GOT3 (cell line): ENCODE data around the gene TRIM15.
"Not testable (repeated sequence)": the region's sequence is repeated elsewhere in the genome, so short reads cannot be mapped to it uniquely, and the experiment has no call there.

Source experiments
- DNase-seq: peaks from one replicate; lab custom pipeline; 2025; ENCODE audit warnings: mixed read lengths; lab: John Stamatoyannopoulos, UW

TRIM15 gene

DNA sequence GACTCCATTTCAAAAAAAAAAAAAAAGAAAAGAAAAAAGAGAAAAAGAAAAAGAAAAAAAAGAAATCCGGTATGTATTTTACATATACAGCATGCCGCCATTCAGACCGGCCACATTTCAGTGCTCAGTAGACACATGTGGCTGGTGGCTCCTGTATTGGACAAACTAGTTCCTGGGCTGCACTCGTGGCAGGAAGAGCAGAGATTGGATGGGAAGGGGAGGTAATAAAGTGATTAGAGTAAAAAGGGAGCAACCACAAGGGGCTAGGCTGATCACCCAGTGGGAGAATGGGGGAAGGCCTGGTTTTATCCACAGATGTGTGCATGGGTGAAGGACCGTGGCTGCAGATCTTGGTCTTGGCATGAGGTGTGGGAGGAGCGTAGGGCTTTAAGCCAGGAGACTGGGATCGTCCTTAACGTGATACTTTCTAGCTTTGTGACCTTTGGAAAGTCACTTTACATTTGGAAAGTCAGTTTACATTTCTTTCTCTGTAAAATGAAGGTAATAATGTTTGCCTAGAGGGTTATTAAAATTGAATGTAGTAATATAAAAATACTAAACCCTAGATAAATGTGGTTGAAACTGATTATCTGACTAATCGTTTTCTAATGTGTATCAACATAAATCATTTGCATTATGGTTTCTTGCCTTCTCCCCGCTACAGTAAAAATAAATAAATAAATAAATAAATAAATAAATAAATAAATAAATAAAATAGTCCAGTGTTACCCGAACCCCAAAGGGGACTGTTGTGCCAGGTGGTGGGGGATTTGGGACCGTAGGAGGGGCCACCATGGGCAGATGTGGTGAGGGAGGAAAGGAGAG is 869 bp upstream of the TRIM15 start:
- DNase-seq: no peak

DNA sequence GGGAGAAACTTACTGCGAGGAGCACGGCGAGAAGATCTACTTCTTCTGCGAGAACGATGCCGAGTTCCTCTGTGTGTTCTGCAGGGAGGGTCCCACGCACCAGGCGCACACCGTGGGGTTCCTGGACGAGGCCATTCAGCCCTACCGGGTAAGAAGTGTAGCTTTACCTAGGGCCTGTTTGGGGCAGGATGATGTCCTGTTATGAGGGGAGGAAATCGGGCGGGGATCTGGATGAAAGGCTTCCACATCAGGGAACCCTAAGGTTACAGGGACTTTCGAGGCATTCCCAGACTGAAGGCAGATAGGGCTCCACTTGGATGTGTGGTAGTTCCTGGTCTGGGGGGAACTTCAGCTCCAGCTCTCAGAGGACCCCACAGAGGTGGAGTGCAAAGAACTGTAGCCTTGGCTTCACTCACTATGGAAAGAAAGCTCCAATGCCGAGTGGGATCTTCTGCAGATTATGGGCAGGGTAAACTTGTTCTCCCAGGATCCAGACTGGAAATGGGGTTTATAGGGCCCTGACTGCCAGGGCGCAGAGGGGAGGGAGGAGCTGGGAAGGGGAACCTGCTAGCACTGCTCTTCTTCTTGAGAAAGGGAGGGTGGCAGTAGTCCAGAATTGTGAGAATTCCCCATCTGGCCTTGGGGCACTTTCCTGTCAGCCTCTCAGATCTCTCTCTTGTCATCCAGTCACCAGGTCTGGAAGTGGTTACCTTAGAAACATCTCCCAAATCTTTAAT is 740 bp downstream of the TRIM15 start:
- no peak for DNase-seq

DNA sequence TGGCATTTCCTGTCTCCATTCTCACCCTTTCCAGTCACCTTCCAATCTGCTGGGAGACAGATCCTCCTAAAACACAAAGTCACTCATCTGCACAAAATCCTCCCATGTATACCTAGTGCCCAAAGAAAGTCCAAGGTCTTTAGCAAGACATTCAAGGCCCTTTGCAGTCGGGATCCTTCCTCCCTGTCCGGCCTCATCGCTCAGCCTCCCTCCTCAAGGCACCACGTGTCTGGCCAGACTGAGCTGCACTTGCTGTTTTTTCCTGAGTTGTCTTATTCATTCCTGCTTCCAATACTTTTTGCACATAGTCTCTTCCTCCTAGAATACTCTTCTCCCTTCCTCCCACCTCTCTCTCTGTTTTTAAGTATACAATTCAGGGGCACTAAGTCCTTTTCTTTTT is 1.4 kb downstream of the TRIM15 start:
- no peak for DNase-seq

- DNase-seq: not testable (repeated sequence)
Measured at GRCh38 chr6:30165238-30165637, 1.9 kb downstream of the TRIM15 start.

DNA sequence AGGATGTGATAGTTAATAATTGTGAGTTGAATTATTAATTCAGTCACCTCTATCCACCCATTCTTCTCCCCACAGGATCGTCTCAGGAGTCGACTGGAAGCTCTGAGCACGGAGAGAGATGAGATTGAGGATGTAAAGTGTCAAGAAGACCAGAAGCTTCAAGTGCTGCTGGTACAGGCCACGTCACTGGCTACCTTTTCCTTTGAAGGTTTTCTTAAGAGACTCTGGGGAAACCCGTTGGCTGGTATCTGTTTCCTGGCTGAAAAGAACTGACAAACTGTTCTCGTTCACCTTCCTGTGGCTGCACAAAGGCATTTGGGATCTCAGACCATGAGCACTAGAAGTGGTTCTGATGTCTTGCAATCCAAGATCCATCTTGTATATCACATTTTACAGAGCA is 3.8 kb downstream of the TRIM15 start:
- DNase-seq: no peak

DNA sequence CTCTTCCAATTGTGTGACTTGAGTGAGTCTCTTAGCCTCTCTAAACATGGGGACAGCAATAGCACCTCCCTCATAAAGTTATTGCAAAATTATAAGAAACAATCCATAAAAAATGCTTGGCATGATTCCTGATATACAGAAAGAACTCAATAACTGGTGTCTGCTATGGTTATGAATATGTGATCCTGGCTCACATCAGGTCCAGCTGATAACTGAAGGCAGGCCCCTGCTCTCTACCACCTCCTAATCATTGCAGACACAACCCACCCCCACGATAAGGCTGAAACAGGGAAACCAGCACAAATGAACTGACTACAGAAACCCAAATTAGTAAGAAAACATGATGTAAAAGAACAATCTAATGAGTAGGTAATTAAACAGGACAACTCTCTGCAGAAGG is 5.4 kb downstream of the TRIM15 start:
- no peak for DNase-seq

DNA sequence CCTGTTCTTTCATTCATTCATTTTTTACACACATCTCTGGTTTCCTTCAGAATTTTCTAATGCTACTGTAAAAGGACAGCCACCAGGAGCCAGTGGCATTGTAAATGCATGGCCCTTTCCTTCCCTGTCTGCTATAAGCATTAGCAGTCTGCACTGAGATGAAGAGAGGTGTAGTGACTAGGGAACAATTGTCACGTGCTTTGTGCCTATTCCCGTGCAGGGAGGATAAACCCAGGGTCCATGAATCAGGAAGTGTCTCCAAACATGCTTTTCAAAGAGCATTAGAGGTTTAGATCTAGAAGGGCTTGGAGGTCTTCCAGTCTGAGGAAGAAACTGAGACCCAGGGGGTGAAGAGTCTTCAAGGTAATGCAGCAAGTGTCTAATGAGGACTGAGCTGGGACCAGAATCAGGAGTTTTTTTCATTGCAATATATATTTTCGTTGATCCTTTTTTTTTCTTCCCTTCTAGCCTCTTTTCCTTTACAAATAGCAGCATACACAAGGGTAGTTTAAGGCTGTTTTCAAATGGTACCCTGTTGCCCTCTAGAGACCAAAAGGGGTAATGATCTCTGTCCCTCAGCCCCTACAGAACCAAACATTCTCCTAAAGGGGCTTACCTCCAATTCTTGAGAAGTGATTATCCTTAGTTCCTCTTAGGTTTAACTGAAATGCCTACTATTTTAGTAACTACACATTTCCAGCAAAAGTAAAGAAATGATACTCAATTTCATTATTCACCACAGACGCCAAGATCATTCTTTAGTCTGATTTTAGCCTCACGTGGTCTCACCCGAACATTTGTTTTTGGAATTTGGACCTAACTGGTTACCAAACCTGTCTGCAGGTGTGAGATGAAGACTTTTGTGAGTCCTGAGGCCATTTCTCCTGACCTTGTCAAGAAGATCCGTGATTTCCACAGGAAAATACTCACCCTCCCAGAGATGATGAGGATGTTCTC is 6.6 kb downstream of the TRIM15 start:
- no peak for DNase-seq

- no peak for DNase-seq
Measured at GRCh38 chr6:30171677-30172471, 8.5 kb downstream of the TRIM15 start.

DNA sequence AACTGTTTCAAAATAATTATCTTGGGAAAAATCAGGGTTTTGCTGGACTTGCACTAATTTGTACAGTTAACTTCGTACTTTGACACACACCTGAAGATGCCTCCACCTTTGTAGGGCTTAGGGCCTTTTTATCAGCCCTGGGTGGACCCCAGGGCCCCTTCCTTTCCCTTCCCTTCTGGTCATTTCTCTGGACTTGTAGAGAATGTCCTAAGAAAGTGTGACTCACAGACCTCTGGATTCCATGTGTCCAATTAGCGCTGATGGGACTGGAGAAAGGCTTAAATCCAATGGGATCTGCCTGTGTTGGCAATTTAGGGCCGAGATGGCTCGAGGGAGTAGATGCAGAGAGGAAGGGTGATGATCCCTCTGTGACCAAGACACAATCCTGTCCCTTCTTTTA is 9.3 kb downstream of the TRIM15 start:
- no peak for DNase-seq

GRCh38 chr6:30175765-30176164 is 12.4 kb downstream of the TRIM15 start:
- DNase-seq: no peak

- DNase-seq: no peak
Measured at GRCh38 chr6:30178837-30179236, 15.5 kb downstream of the TRIM15 start.

DNA sequence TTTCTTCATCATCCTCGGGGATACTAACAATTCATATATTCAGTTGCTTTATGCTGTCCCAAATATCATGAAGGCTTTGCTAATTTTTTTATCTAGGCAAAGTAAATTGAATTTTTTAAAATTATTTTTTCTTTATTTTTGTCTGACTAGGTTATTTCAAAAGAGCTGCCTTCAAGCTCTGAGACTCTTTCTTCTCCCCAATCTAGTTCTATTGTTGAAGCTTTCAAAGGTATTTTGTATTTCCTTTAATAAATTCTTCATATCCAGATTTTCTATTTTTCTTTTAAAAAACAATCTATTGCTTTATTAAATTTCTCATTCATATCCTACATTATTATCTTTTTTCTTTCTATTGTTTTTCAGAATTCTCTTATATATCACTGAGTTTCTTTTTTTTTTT is 16.8 kb downstream of the TRIM15 start:
- no peak for DNase-seq

GRCh38 chr6:30184417-30185031 is 21.2 kb downstream of the TRIM15 start:
- DNase-seq: no peak

DNA sequence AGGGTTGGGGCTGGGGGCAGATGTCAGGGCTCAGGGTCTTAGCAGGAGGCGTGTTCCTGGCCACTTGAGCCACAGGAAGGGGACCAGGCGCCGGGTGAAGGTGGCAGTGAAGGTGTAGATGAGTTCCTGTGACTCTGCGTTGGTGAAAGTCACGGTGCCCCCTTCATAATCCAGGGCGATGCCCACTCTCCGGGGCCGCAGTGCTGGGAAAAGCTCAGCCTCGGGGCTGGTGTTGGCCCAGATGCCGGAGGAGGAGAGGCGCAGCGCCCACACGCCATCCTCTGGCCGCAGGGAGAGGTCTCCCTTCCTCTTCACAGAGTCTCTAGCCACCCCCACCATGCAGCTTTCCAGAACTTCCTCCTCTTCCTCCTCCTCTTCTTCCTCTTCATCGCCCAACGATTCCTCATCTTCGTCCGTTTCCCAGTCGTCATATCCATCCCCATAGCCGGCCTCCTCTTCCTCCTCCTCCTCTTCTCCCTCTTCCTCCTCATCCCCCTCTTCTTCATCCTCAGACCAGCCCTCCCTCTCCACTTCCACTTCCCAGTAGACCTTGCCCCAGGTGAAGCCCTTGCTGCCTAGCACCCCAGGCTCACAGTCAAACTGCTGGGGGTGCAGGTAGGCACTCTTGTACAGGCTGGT is 22.6 kb downstream of the TRIM15 start:
- no peak for DNase-seq

DNA sequence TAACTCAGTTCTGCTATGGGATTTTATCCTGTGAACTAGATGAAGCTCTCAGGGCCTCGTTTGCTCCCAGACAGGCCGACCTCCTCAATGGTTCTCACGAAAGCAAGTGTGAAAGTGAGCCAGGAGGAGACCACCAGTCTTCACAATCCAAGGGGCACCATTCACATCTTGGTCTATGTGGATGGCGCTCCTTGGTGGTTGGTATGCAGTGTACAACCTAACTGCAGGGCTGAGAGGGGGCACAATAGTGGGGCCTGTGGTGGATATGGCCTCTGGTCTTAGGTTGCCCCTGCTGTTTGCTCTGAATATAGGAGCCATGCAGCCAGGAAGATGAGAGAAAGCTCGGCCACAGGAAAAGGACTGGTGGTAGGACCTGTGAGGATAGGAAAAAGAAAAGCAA is 25.2 kb downstream of the TRIM15 start:
- DNase-seq: no peak

DNA sequence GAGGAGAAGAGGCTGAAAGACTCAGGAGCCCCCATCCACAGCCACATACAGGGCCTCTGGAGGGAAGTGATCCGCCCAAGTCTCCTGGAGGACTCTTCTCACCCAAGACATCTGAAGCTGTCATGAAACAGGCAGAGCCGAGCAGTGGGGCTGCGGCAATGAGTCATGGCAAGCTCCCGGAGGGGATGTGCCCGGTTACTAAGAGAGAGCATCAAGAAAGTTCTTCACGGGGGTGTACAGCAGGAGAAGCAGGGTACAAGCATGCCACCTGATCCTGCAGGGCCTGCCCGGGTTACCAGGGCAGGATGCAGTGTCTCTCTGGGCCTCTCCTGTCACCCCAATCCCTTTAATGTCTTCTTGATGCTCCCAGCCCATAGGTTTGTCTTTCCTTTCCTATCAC is 28.7 kb downstream of the TRIM15 start:
- DNase-seq: no peak

DNA sequence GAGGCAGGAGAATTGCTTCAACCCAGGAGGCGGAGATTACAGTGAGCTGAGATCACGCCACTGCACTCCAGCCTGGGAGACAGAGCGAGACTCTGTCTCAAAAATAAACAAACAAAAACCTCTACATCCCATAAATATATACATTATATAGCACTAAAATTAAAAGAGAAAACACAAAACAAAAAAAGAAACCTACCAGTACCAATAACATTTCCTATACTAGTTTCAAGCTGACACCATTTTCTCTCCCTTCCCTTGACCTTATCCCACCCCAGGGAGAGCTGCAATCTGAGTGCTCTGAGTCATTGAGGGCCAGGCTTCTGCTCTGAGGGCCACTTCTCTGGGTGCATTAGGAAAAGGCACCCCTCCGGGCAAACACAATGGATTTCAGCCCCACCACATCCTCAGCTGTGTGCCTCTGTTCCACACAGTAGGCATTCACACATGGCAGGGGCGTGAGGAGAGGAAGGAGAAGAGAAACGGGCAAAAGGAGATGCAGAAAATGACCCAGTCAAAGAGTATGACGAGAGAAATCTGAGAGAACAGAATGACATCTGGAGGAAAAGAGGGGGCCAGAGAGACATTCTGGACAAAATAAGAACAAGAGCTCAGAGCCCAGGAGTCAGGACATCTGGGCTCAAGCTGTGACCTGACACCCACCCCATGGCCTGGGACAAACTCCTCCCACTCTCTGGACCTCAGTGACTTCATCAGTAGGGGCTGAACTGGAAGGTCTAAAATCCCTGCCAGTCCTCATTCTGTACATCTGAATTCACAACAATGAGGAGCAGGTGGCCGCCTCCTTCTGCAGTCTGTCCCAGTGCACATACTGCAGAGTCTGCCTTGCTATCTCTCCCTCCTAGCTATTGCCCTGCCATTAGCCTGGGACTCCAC is 31.7 kb downstream of the TRIM15 start:
- DNase-seq: no peak

DNA sequence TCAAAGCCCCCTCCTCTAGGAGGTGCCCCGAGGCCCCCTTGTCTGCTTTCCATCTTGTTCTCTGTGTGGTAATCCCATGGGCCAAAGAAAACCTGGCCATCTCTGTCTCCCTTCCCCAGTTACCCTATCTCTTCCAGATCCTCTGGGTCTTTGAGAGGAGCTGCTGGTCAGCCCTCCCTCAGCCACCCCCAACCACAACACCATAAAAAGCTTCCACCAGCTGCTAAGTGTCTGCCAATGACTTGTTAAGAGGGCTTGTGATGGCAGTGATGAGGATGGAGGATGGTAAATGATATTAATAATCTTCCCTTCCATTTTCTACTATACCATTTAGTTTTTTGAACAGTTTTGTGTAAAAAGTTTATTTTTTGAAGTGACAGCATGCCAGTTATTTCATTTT is 32.6 kb downstream of the TRIM15 start:
- DNase-seq: no peak

DNA sequence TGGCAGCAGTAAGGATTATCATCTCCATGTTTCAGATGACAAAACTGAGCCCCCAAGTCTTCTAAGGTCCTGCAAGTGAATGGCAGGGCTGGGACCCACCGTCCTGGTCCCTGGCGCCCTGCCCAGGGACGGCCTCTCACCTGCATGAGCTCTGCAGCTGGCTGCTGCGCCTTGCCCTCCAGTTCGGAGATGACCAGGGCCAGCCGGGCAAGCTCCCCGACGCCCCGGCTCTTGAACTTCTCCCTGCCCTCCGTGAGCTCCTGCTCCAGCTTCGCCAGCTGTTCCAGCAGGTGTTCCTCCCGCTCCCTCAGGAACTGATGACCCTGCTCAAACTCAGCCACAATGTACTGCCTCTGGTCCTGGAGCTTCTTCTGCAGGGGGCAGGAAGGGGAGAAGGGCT is 33.0 kb downstream of the TRIM15 start:
- DNase-seq: no peak
